DMS53 (cell line): ENCODE measurements around the gene ZNF716.
"Not testable (repeated sequence)": the region's sequence is repeated elsewhere in the genome, so short reads cannot be mapped to it uniquely, and the experiment has no call there.

Experiments
- DNase-seq: peaks from one replicate; lab custom pipeline; 2025; lab: John Stamatoyannopoulos, UW

Gene ZNF716

DNA sequence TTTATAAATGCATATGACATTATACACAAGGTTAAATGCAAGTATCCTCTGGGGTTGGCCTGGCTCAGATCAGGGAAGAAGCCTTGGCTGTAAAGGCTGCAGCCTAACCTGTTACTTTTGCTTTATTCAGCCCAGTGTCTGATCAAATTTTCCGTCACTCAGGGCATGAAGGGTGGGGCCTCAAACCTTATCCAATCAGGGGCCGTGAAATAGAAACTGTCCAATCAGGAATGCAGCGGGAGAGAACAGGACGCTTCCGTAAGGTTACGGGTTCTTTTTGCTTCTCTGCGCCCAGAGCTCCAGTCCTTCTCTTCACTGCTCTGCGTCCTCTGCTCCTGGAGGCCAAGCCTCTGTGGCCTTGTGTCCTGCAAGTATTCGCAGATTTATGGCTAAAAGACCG is at the start of gene ZNF716:
Gene ZNF716 (plus strand): TSS at position 274 of the 400 bp plus-strand sequence. CDS start 112 bp downstream, at position 386.
- DNase-seq, result no peak

DNA sequence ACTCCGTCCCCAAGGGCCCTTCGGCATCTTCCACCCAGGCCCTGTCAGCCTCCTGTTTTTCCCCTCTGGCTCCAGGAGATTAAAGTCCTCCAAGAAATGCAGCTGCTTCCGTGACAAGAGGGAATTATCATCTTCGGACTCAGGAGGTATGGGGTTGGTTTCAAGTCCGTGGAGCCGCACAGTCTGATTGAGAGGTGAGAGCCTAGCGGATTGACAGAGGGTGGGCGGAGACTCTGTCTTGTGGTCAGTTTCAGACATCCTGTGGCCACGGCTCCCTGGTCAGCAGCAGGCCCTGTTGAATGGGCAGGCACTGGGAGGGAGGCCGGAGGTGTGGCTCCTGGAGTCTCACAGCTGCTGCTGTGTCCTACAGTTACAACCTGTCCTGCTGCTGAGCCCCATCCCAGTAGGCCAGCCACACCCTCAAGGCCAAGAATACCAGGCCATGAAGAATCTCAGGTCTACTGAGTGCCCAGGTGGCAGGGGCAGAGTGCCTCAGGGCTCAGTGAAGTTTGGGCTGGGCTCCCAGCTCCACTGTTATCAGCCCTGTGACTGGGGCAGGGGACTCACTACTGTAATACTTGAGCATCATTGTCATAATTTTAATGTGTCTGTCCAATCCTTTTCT is 49.3 kb upstream of the ZNF716 start:
- no peak for DNase-seq

- DNase-seq, result not testable (repeated sequence)
Observed at GRCh38 chr7:57403051-57403450, 46.9 kb upstream of the ZNF716 start.

- no peak for DNase-seq
Observed at GRCh38 chr7:57403601-57404342, 46.2 kb upstream of the ZNF716 start.

DNA sequence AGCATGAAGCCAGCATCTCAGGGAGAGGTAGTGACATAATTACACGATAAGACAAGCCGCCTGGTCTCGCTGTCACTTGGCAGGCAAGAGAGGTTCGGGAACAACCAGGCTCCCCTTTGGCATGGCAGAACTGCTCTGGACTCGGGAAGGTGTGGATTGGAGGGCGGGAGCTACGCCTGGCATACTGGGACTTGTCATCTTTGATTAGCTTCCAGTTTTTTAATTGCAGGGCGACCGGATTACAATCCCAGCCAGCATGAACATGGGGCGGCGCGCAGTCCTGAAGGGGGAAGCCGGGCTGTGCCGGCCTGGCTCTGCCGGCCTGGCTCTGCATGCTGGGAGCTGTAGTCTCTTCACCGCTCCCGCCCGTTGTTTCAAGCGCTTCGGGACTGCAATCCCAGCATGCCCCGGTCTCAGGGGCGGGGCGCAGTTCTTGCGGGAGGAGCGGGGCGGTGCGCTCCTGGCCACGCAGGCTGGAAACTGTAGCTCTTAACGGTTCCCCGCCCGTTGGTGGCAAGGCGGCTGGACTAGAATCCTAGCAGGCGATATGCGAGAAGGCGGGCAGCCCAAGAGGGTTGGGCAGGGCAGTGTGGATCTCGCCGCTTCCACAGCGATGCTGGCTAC is 45.5 kb upstream of the ZNF716 start:
- DNase-seq, result no peak

GRCh38 chr7:57404967-57405421 is 45.0 kb upstream of the ZNF716 start:
- no peak for DNase-seq

GRCh38 chr7:57407125-57407524 is 42.9 kb upstream of the ZNF716 start:
- no peak for DNase-seq

DNA sequence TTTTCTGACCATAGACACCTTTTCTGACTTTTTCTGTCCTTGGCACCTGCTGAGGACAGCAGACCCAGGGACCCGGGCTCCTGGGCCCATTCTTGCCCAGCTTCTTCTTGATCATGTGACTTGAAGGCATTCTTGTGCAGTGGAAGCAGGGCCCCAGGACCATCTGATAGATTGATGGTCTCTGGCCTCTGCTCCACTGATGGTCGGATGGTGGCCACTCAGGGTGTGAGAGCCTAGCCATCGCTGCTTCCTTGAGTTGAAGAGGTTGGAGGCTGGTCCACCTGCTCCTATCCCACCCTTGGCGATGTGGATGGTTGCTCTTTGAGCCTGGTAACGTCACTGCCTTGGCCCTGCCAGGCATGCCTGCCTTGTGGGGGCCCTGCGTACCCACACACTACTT is 37.8 kb upstream of the ZNF716 start:
- DNase-seq, result no peak

GRCh38 chr7:57412618-57413017 is 37.4 kb upstream of the ZNF716 start:
- no peak for DNase-seq

DNA sequence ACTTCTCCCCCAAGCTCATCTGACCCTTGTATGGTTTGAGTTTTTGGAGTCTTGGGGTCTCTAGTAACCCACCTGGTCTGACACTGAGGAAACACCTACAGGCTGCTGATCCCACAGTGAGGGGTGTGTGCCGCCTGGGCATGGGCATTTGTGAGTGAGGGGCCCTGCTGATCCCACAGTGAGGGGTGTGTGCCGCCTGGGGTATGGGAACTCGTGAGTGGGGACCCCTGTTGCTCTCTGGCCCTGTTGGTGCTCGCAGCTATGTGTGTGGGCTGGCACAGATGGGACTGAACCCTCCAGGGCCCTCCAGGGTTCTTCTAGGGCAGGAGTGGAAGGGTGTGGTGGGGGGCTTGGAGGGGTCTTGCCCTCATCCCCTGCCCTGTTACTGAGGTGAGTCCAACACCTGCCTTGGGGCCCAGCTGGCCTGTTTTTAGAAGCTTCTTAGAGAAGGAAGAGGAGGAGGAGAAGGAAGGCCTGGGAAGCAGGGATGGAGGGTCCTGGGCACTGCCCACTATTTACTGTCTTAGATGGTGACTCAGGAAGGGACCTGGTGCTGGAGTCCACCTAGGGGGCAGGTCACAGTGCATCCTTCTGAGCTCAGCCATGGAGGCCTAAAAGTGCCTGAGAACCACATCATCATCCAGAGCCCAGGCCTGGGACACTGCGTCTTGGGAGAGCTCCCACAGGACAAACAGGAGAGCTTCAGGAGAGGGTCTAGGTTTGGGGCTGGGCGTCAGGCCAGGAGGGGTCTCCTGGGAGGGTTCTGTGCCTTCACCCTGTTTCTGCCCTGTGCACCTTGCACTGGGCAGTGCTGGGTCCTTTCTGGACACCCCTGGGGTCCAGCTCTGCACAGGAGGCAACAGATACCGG is 36.2 kb upstream of the ZNF716 start:
- no peak for DNase-seq

GRCh38 chr7:57414415-57414814 is 35.6 kb upstream of the ZNF716 start:
- DNase-seq, result no peak

- DNase-seq, result no peak
Observed at GRCh38 chr7:57414852-57415251, 35.1 kb upstream of the ZNF716 start.

DNA sequence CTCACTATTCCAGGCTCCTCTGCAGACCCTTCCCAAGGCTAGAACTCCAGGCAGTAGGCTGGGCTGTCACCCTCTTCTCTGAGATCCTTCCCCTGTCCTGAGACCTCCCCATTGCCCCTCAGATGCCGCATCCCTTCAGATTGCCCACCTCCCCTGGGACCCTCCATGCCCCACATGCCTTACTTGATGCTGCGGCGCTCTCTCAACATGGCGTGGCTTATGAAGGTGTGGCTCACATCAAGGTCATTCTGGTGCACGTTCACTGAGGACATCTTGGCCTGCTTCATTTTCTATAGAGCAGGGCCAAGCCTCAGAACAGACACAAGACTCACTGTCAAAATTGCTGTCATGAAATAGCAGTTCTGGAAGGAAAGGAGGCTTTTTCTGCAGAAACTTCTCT is 34.7 kb upstream of the ZNF716 start:
- DNase-seq, result no peak

GRCh38 chr7:57415730-57416129 is 34.2 kb upstream of the ZNF716 start:
- no peak for DNase-seq

GRCh38 chr7:57416601-57417358 is 33.2 kb upstream of the ZNF716 start:
- DNase-seq, result no peak

- DNase-seq, result no peak
Observed at GRCh38 chr7:57417736-57418135, 32.2 kb upstream of the ZNF716 start.

DNA sequence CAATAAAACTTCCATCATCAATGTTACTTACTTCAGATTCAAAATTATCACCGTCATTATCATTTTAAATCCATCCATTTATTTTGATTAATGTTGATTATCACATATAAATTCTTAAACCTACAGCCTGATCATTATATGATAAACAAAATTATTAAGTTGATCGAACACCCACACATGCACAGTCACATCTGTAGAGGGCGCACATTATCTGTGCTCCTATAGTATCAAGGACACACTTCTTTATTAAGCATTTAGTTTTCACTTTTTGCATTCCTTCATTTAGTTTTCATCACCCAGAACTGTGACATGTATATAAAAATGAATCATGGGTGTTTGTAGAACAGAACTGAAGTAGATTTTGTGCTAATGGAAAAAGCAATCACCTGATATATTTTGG is 26.2 kb upstream of the ZNF716 start:
- no peak for DNase-seq

DNA sequence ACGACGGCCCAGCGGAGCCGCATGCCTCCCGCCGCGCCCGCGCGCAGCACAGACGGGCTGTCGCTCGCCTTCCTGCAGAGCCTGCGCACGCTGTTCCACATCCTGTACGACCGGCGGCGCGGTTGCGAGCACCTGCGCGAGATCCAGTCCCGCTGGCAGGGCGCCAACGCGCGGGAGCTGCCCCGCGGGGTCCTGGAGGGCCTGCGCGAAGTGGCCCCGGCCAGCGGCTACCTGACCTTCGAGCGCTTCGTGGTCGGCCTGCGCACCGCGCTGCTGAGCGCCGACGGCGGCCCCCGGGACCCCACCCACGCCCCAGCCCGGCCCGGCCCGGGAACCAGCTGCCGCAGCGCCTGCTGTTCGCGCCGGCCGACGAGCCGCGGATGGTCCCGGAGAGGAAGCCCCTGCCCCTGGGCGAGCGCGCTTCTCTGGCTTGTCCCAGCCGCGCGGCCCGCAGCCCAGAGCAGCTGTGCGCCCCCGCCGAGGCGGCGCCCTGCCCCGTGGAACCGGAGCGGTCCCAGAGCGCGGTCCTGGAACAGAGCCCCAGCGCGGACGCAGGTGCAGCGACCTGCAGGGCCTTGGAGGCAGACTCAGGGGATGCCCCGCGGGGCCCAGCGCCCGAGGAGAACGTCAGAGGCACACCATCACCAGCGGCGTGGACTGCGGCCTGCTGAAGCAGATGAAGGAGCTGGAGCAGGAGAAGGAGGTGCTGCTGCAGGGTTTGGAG is 25.3 kb upstream of the ZNF716 start:
- no peak for DNase-seq

DNA sequence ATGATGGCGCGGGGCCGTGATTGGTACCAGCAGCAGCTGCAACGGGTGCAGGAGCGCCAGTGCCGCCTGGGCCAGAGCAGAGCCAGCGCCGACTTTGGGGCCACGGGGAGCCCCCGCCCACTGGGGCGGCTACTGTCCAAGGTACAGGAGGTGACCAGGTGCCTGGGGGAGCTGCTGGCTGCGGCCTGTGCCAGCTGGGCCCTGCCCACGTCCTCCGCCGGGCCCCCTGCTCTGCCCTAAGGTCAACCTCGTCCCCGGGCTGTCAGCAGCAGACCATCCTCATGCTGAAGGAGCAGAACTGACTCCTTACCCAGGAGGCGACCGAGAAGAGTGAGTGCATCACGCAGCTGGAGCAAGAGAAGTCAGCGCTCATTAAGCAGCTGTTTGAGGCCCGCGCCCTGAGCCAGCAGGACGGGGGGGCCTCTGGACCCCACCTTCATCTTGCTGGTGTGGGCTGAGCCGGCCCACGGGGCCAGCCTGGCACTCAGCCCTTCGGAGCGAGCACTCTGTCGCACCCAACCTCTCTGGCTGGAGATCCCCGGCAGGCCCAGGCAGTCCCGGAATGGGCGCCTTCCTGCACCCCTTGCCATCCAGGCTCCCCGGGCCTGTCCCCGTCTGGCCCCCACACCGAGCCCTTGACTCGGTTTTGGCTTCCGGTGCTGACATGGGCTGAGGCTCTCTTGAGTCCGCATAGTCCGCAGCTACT is 24.6 kb upstream of the ZNF716 start:
- DNase-seq, result no peak

DNA sequence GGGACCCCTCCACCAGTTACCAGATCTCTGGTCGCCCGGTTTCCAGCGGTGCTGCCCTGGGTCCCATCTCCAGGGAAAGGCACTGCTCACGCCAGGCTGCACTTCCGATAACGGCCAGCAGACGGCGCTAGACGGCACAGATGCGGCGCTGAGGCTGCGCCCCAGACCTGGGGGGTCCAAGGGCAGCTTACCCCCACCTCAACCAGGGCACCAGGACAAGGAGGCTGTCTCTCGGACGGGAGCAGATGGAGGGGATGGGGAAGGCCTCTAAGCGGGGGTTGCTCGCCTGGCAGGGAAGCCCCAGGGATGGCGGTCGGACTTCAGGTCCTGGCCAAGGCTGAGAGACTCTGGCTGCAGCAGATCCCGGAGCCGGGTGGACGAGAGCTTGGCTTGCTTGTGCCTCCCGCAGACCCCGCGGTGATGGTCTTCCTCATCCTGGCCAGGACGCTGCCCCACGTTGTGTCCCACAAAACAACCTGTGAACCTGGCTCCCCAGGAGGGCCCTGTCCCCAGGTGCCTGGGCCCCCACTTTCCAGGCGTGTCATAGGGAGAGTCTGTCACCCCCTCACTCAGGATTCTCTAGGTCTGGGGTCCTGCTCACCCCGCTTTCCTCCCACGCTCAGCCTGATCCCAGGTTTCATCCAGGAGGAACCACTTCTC is 23.9 kb upstream of the ZNF716 start:
- DNase-seq, result no peak
